ENCODE measurements around the gene PRM2.

The PRM2 gene

GRCh38 chr16:11297492-11298142 is 21.3 kb upstream of the PRM2 start:
- peak overlapping the region; percentile 25; the same call in 1 of the 2 replicates for H3K4me3 ChIP-seq (ENCODE audit: low read depth, low read length)
- CTCF ChIA-PET: interaction anchor here (0.7 to 2.1 kb wide), 6 partner anchors 21 to 334 kb away, joined by 3 to 6 read pairs (median 3); no protein-coding TSS in a partner anchor
- no peak for DNase-seq (ENCODE audit: low read depth, low spot score)
- TF ChIP-seq, protein P1, sequence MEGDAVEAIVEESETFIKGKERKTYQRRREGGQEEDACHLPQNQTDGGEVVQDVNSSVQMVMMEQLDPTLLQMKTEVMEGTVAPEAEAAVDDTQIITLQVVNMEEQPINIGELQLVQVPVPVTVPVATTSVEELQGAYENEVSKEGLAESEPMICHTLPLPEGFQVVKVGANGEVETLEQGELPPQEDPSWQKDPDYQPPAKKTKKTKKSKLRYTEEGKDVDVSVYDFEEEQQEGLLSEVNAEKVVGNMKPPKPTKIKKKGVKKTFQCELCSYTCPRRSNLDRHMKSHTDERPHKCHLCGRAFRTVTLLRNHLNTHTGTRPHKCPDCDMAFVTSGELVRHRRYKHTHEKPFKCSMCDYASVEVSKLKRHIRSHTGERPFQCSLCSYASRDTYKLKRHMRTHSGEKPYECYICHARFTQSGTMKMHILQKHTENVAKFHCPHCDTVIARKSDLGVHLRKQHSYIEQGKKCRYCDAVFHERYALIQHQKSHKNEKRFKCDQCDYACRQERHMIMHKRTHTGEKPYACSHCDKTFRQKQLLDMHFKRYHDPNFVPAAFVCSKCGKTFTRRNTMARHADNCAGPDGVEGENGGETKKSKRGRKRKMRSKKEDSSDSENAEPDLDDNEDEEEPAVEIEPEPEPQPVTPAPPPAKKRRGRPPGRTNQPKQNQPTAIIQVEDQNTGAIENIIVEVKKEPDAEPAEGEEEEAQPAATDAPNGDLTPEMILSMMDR (IDR thresholded peaks at IDR 0.05; ENCODE audit: insufficient read depth, low read length, missing control alignments): no peak
- POLR2A ChIA-PET: interaction anchor here (0.8 to 1.2 kb wide), 3 partner anchors 29 to 42 kb away, joined by 3 to 6 read pairs (median 3); partner anchors contain the start of genes SOCS1 and TNP2

GRCh38 chr16:11296706-11297491 is 20.6 kb upstream of the PRM2 start:
- peak overlapping the region; percentile 25; the same call in 1 of the 2 replicates for H3K4me3 ChIP-seq (ENCODE audit: low read depth, low read length)
- ChIA-PET POLR2A (interaction anchor here (0.8 to 1.1 kb wide), 2 partner anchors 28 to 41 kb away, joined by 3 to 6 read pairs; partner anchors contain the start of genes SOCS1 and TNP2), CTCF (interaction anchor here (1.5 to 1.6 kb wide), 2 partner anchors 21 to 333 kb away, joined by 3 to 4 read pairs; no protein-coding TSS in a partner anchor)
- DNase-seq (ENCODE audit: low read depth, low spot score): no peak
- TF ChIP-seq, protein P1 (IDR thresholded peaks at IDR 0.05; ENCODE audit: insufficient read depth, low read length, missing control alignments): no peak

DNA sequence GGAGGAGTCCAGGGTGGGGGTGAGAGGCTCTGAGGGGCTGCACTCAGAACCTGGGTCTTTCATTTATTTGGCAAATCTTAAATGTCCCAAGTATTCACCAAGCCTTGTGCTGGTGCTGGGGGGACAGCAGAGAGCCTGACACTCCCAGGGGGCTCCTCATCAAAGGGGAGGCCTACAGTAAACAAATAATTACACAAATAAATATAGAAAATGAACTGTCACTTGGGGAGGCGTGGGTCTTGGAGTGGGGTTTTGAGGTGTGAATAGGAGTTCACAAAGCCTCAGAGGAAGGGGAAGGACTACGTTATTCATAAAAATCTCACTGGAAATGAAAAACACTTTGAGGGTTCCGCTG is 20.0 kb upstream of the PRM2 start:
- H3K4me3 ChIP-seq (ENCODE audit: low read depth, low read length): no peak overlapping the region
- POLR2A ChIA-PET: no interaction called here
- no peak for DNase-seq (ENCODE audit: low read depth, low spot score)
- TF ChIP-seq, protein P1 (IDR thresholded peaks at IDR 0.05; ENCODE audit: insufficient read depth, low read length, missing control alignments): no peak
- CTCF ChIA-PET: interaction anchor here (1.5 to 1.6 kb wide), 2 partner anchors 22 to 332 kb away, joined by 3 to 4 read pairs; no protein-coding TSS in a partner anchor

DNA sequence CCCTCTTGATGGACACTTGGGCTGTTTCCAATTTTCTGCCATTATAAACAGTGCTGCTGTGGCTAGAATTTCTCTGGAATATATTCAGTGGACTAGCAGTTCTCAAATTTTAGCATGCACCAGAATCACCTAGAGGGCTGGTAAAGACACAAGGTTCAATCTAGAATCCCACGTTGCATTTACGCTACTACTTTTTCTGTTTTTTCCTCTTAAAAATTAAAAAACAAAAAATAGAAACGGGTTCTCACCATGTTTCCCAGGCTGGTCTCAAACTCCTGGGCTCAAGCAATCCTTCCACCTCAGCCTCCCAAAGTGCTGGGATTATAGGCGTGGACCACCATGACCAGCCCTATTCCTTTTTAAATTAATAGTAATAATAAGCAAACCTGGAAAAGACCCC is 19.4 kb upstream of the PRM2 start:
- no peak overlapping the region for H3K4me3 ChIP-seq (ENCODE audit: low read depth, low read length)
- ChIA-PET CTCF (no interaction called here), POLR2A (no interaction called here)
- TF ChIP-seq, protein P1 (IDR thresholded peaks at IDR 0.05; ENCODE audit: insufficient read depth, low read length, missing control alignments): no peak
- no peak for DNase-seq (ENCODE audit: low read depth, low spot score)

GRCh38 chr16:11292076-11292748 is 15.9 kb upstream of the PRM2 start:
- ChIA-PET CTCF (interaction anchor here (1.1 kb wide), 1 partner anchor 9 kb away, joined by 3 read pairs; no protein-coding TSS in a partner anchor), POLR2A (no interaction called here)
- H3K4me3 ChIP-seq (ENCODE audit: low read depth, low read length): no peak overlapping the region
- TF ChIP-seq, protein P1 (IDR thresholded peaks at IDR 0.05; ENCODE audit: insufficient read depth, low read length, missing control alignments): no peak
- no peak for DNase-seq (ENCODE audit: low read depth, low spot score)

Data from AG04449 (cell line).